HG02588 (cell line): ENCODE results near the gene LRRC10.

Experiments
- ATAC-seq: cut with Tn5 transposase; IDR thresholded peaks from one replicate; pipeline ENCODE4 v1.9.1; 2021; ENCODE audit warnings: mild to moderate bottlenecking, moderate library complexity; ENCODE audit not compliant: unreplicated experiment

LRRC10 gene

GRCh38 chr12:69610729-69611128, at the start of gene LRRC10:
Gene LRRC10 (minus strand): TSS chr12:69610907. CDS start chr12:69610838, 69 bp downstream.
- ATAC-seq = no peak

- no peak for ATAC-seq
Measured at GRCh38 chr12:69660164-69660863, 49.6 kb upstream of the LRRC10 start.

GRCh38 chr12:69658203-69658602, 47.5 kb upstream of the LRRC10 start:
- ATAC-seq = no peak

GRCh38 chr12:69657376-69658137, 46.9 kb upstream of the LRRC10 start:
- ATAC-seq = no peak

- ATAC-seq = no peak
Measured at GRCh38 chr12:69655616-69656340, 45.1 kb upstream of the LRRC10 start.

- ATAC-seq = no peak
Measured at GRCh38 chr12:69653703-69654102, 43.0 kb upstream of the LRRC10 start.

GRCh38 chr12:69651922-69652321, 41.2 kb upstream of the LRRC10 start:
- no peak for ATAC-seq

GRCh38 chr12:69649529-69649928, 38.8 kb upstream of the LRRC10 start:
- ATAC-seq = no peak

- ATAC-seq = no peak
Measured at GRCh38 chr12:69648476-69648875, 37.8 kb upstream of the LRRC10 start.

GRCh38 chr12:69647178-69647577, 36.5 kb upstream of the LRRC10 start:
- no peak for ATAC-seq

GRCh38 chr12:69645031-69645430, 34.3 kb upstream of the LRRC10 start:
- no peak for ATAC-seq

GRCh38 chr12:69644511-69644910, 33.8 kb upstream of the LRRC10 start:
- ATAC-seq = no peak

GRCh38 chr12:69642531-69642930, 31.8 kb upstream of the LRRC10 start:
- no peak for ATAC-seq

- no peak for ATAC-seq
Measured at GRCh38 chr12:69641546-69641945, 30.8 kb upstream of the LRRC10 start.

GRCh38 chr12:69639400-69640016, 28.8 kb upstream of the LRRC10 start:
- peak; percentile 91 for ATAC-seq

- ATAC-seq = no peak
Measured at GRCh38 chr12:69633061-69633460, 22.4 kb upstream of the LRRC10 start.

GRCh38 chr12:69630191-69630590, 19.5 kb upstream of the LRRC10 start:
- ATAC-seq = no peak

- ATAC-seq = no peak
Measured at GRCh38 chr12:69627501-69627900, 16.8 kb upstream of the LRRC10 start.

- no peak for ATAC-seq
Measured at GRCh38 chr12:69623970-69624369, 13.3 kb upstream of the LRRC10 start.

GRCh38 chr12:69621551-69621950, 10.8 kb upstream of the LRRC10 start:
- no peak for ATAC-seq

- no peak for ATAC-seq
Measured at GRCh38 chr12:69620921-69621320, 10.2 kb upstream of the LRRC10 start.
